KMS-11 (cell line): ENCODE results near the gene LSR.

Experiments used
- H2AFZ ChIP-seq: fragments of 200-600 bp; sonication (generic); 2 replicates; pipeline ENCODE4 v1.6.1; 2016; ENCODE audit warnings: antibody characterized with exemption, mixed run types, low read depth
- H3K27ac ChIP-seq: fragments of 200-600 bp; sonication (generic); 2 replicates; pipeline ENCODE4 v1.6.1; 2016; ENCODE audit warnings: mild to moderate bottlenecking, mixed run types
- H3K27me3 ChIP-seq: fragments of 200-600 bp; sonication (generic); 2 replicates; pipeline ENCODE4 v1.6.1; 2017; ENCODE audit warnings: mild to moderate bottlenecking, low read depth, mixed run types, moderate library complexity; ENCODE audit not compliant: insufficient read depth
- H3K36me3 ChIP-seq: fragments of 200-600 bp; sonication (generic); 2 replicates; pipeline ENCODE4 v1.6.1; 2017; ENCODE audit warnings: mild to moderate bottlenecking, mixed run types; ENCODE audit not compliant: insufficient read depth
- H3K4me1 ChIP-seq: fragments of 200-600 bp; sonication (generic); 2 replicates; pipeline ENCODE4 v1.6.1; 2016; ENCODE audit warnings: mild to moderate bottlenecking, low read depth, mixed run types; ENCODE audit not compliant: poor library complexity, severe bottlenecking
- H3K4me2 ChIP-seq: fragments of 200-600 bp; sonication (generic); 2 replicates; pipeline ENCODE4 v1.7.0; 2016; ENCODE audit warnings: mild to moderate bottlenecking, mixed run types
- H3K4me3 ChIP-seq: fragments of 200-600 bp; sonication (generic); IDR thresholded peaks from 2 replicates; pipeline ENCODE4 v1.6.1; 2017; ENCODE audit warnings: low read depth, low read length, mixed read lengths; ENCODE audit not compliant: insufficient read depth
- H3K79me2 ChIP-seq: fragments of 200-600 bp; sonication (generic); 2 replicates; pipeline ENCODE4 v1.6.1; 2016; ENCODE audit warnings: low read depth, mixed run types; ENCODE audit not compliant: insufficient read depth
- H3K9ac ChIP-seq: fragments of 200-600 bp; sonication (generic); 2 replicates; pipeline ENCODE4 v1.6.1; 2016; ENCODE audit warnings: mild to moderate bottlenecking, mixed run types
- H4K20me1 ChIP-seq: fragments of 200-600 bp; sonication (generic); 2 replicates; pipeline ENCODE4 v1.6.1; 2016; ENCODE audit warnings: mild to moderate bottlenecking, mixed run types; ENCODE audit not compliant: insufficient read depth
- TF ChIP-seq, protein P1 (sequence below): fragments of 200-600 bp; sonication (generic); conservative IDR thresholded peaks from 2 replicates; pipeline ENCODE4 v1.6.1; 2017; ENCODE audit warnings: low read depth, mild to moderate bottlenecking, antibody characterized with exemption, low read length, moderate library complexity, mixed read lengths

Gene LSR

GRCh38 chr19:35310811-35311465 lies 62.1 kb downstream of the LSR start:
- TF ChIP-seq, protein P1, sequence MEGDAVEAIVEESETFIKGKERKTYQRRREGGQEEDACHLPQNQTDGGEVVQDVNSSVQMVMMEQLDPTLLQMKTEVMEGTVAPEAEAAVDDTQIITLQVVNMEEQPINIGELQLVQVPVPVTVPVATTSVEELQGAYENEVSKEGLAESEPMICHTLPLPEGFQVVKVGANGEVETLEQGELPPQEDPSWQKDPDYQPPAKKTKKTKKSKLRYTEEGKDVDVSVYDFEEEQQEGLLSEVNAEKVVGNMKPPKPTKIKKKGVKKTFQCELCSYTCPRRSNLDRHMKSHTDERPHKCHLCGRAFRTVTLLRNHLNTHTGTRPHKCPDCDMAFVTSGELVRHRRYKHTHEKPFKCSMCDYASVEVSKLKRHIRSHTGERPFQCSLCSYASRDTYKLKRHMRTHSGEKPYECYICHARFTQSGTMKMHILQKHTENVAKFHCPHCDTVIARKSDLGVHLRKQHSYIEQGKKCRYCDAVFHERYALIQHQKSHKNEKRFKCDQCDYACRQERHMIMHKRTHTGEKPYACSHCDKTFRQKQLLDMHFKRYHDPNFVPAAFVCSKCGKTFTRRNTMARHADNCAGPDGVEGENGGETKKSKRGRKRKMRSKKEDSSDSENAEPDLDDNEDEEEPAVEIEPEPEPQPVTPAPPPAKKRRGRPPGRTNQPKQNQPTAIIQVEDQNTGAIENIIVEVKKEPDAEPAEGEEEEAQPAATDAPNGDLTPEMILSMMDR = no peak
- Histone ChIP-seq H3K36me3 (no peaks in the 10 kb centered on the region), H3K27me3 (peaks cover 27% of the 10 kb centered on the region; the same call in 1 of the 2 replicates), H3K9ac (no peak overlapping the region), H3K27ac (no peak overlapping the region), H3K4me2 (no peak overlapping the region), H4K20me1 (no peaks in the 10 kb centered on the region), H3K4me3 (no peak overlapping the region), H3K79me2 (no peaks in the 10 kb centered on the region), H3K4me1 (no peaks in the 10 kb centered on the region), H2AFZ (no peak overlapping the region)

DNA sequence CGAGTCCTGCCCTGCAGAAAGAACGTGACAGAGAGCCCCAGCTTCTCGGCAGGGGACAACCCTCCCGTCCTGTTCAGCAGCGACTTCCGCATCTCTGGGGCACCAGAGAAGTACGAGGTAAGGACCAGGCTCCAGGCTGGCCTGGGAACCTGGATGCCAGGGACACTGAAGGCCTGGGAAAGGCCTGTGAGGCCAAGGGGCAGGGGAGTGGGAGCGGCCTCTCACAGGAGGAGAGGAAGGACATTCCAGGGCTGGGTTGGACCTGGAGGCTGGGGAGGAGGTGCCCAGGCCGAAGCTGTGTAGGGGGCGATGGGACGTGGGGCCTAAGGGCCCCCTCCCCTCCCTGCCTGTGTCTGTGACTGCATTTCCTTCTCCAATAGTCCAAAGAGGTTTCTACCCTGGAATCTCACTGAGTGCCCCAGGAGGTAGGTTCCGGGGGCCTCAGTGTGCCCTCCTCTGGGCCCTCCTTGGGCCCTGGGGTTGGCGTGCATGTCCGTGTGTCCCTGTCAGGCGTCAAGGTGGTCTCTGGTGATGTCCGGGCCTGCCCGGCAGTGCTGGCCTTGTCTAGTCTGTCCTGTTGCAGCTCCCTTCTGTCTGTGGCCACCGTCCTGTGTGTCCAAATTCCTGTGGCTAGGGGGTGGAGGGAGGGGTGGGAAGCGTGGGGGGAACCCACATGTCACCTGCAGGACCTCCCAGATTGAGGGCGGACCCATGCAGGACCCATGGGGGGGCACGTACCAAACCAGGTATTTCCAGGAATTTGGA lies 63.3 kb downstream of the LSR start:
- Histone ChIP-seq H3K27ac (no peak overlapping the region), H3K4me1 (no peaks in the 10 kb centered on the region), H3K4me2 (no peak overlapping the region)

DNA sequence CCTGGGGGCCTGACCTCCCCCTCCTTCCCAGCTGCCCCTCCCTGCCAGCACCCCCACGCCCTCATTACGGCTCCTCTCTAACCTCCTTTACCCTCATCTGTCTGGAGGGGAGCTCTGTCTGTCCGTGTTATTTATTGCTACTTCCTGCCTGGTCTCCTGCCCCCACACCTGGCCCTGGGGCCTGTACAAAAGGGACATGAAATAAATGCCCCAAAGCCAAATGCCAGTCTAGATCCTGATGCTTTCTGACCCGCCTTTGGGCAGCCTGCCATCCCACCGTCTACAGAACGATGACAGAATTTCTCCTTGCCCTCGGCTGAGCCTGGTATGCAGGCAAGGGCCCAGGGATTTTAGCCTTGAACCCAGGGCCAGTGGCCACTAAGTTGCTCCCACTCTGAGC lies 64.8 kb downstream of the LSR start:
- no peaks in the 10 kb centered on the region for H4K20me1 ChIP-seq
- TF ChIP-seq, protein P1 = no peak
- H3K4me2 ChIP-seq = no peak overlapping the region
- H3K9ac ChIP-seq = no peak overlapping the region
- no peak overlapping the region for H3K4me3 ChIP-seq
- H3K79me2 ChIP-seq = no peaks in the 10 kb centered on the region
- peaks cover 28% of the 10 kb centered on the region; the same call in 1 of the 2 replicates for H3K27me3 ChIP-seq
- H3K36me3 ChIP-seq = no peaks in the 10 kb centered on the region
- H3K27ac ChIP-seq = no peak overlapping the region
- H2AFZ ChIP-seq = no peak overlapping the region
- no peaks in the 10 kb centered on the region for H3K4me1 ChIP-seq

More for the DNA sequence above, 63.3 kb downstream of the LSR start:
- peaks cover 33% of the 10 kb centered on the region; the same call in 1 of the 2 replicates for H3K27me3 ChIP-seq
- TF ChIP-seq, protein P1 = no peak
- H3K79me2 ChIP-seq = no peaks in the 10 kb centered on the region
- no peaks in the 10 kb centered on the region for H3K36me3 ChIP-seq
- H3K9ac ChIP-seq = no peak overlapping the region
- H3K4me3 ChIP-seq = no peak overlapping the region
- H2AFZ ChIP-seq = no peak overlapping the region
- H4K20me1 ChIP-seq = no peaks in the 10 kb centered on the region

DNA sequence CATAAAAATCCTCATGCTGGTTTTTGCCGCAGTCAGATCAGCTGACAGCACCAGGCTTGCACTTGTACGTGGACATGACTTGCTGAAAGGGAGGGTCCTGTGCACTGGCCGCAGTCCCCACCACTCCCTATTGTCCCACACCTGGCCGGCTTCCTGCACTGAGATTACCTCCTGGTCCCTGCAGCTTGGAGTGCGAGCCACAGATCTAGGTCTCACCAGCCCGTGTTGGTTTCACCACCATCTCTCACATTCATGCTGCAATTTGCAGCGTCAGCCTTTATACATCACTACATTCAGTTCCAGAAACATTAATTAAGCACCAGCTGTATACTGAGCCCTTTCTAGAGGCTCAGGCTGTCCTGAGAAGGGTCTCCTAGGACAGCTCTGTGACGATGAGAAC lies 65.2 kb downstream of the LSR start:
- Histone ChIP-seq H3K36me3 (no peaks in the 10 kb centered on the region), H4K20me1 (no peaks in the 10 kb centered on the region), H3K79me2 (no peaks in the 10 kb centered on the region), H3K27ac (no peak overlapping the region), H3K4me3 (no peak overlapping the region), H3K4me1 (no peaks in the 10 kb centered on the region), H3K27me3 (peaks cover 24% of the 10 kb centered on the region; the same call in 1 of the 2 replicates), H3K9ac (no peak overlapping the region), H3K4me2 (no peak overlapping the region), H2AFZ (no peak overlapping the region)
- TF ChIP-seq, protein P1 = no peak
